Ovary (tissue), 3 donors: ENCODE data around the gene CAP1.

Source experiments
- CTCF ChIP-seq, 3 donors: fragments of 450-650 bp in 2 of 3; fragments of 200-600 bp in 1 of 3; IDR thresholded peaks; one replicate each; pipeline versions ENCODE4 v1.5.1 to v1.8.0; 2016 to 2022; ENCODE audit warnings: antibody characterized with exemption in 3 of 3, mild to moderate bottlenecking in 1 of 3
- EP300 ChIP-seq: sonication (generic); formaldehyde crosslinking; IDR thresholded peaks from one replicate; pipeline ENCODE4 v1.6.1; 2017; ENCODE audit warnings: antibody characterized with exemption
- POLR2A ChIP-seq: fragments of 450-650 bp; IDR thresholded peaks from one replicate; pipeline ENCODE4 v1.6.1; 2017; ENCODE audit warnings: antibody characterized with exemption, mild to moderate bottlenecking, moderate library complexity
- donor health status: DM: no; HTN: no; CAD: no.

DNA sequence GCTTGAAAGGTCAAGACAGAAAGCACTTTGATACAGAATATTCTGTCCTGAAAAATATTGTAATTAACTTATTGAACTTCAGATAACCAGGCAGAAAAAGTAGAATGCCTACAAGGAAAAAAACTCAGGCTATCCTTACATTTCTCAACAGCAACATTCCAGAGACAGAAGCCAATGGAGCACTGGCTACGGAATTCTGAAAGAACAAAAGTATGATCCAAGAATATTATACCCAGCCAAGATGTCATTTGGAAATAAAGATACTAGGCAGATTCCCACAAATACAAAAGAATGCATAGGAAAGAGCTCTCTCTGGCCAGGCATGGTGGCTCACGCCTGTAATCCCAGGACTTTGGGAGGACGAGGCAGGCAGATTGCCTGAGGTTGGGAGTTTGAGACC, 62.4 kb downstream of the CAP1 start:
- TF ChIP-seq CTCF (IDR thresholded peaks at IDR 0.05) = no peak
- TF ChIP-seq EP300 = no peak
- no peak for TF ChIP-seq POLR2A
